ENCODE measurements around the gene ORAI3. TPM values are rescaled to one million over a fixed set of nuclear protein-coding genes. Genes with fewer than 3 reads are reported as not detected.

The ORAI3 gene
- total and polyA plus RNA-seq, 2 of the 13 experiments (the other 11 are each of a cell fraction or from before 2014, with no cell fraction given), result 11.4 to 32.0 TPM

GRCh38 chr16:30996324-30996984 lies 47.6 kb downstream of the ORAI3 start (continued):
- TF ChIP-seq IRF1 (CRISPR knock-in tag; IDR thresholded peaks at IDR 0.05; ENCODE audit: low read depth) (no peak), FUBP1 (CRISPR knock-in tag; IDR thresholded peaks at IDR 0.05; ENCODE audit: borderline replicate concordance) (no peak), ZBTB33 (CRISPR knock-in tag; IDR thresholded peaks at IDR 0.05) (no peak; the same call in 1 of the 2 replicates), ZC3H13 (CRISPR knock-in tag; IDR thresholded peaks at IDR 0.05) (peak; percentile 47; the same call in 1 of the 2 replicates), ZNF136 (CRISPR knock-in tag; IDR thresholded peaks at IDR 0.05; ENCODE audit: low read depth) (peak; percentile 29; the same call in 1 of the 2 replicates), HNF1B (CRISPR knock-in tag; IDR thresholded peaks at IDR 0.05) (peak; percentile 57; the same call in 1 of the 2 replicates), ATM (IDR thresholded peaks at IDR 0.05; ENCODE audit: borderline replicate concordance) (no peak), TRAFD1 (CRISPR knock-in tag; IDR thresholded peaks at IDR 0.05; ENCODE audit: borderline replicate concordance) (no peak), ZBTB40 (IDR thresholded peaks at IDR 0.05) (no peak), ZBTB40 (CRISPR knock-in tag; IDR thresholded peaks at IDR 0.05) (no peak)
